ENCODE results near the gene UQCRH.
"Not testable (repeated sequence)": the region's sequence is repeated elsewhere in the genome, so short reads cannot be mapped to it uniquely, and the experiment has no call there.

UQCRH gene

GRCh38 chr1:46300673-46301405, 2.7 kb upstream of the UQCRH start:
- DNase-seq (ENCODE audit: low read depth in 2 of 2) = no peak

GRCh38 chr1:46301406-46301807, 2.1 kb upstream of the UQCRH start:
- DNase-seq (ENCODE audit: low read depth in 2 of 2) = no peak

GRCh38 chr1:46301808-46302640, 1.5 kb upstream of the UQCRH start:
- DNase-seq (ENCODE audit: low read depth in 2 of 2) = peak in 1 of 2 donors; percentile 16

- DNase-seq (ENCODE audit: low read depth in 2 of 2) = peak in 1 of 2 donors; percentile 16
These were observed 859 bp upstream of the UQCRH start for GRCh38 chr1:46302641-46303037.

- no peak for DNase-seq (ENCODE audit: low read depth in 2 of 2)
These were observed 401 bp downstream of the UQCRH start for GRCh38 chr1:46303872-46304326.

DNA sequence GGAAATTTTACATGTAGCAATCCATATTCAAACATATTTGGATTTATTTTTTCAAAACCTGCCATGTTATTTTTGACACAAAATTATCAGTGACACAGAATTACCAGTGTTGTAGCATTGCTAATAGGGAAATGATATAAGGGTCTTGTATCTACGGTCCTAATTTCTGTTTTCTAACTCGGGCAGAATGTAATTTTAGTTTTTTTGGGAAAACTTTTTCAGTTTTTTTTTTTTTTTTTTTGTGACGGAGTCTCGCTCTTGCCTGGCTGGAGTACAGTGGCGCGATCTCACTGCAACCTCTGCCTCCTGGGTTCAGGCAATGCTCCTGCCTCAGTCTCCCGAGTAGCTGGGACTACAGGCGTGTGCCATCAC, 2.6 kb downstream of the UQCRH start:
- no peak for DNase-seq (ENCODE audit: low read depth in 2 of 2)

- DNase-seq (ENCODE audit: low read depth in 2 of 2) = no peak
These were observed 6.1 kb downstream of the UQCRH start for GRCh38 chr1:46309401-46310159.

- no peak for DNase-seq (ENCODE audit: low read depth in 2 of 2)
These were observed 6.8 kb downstream of the UQCRH start for GRCh38 chr1:46310321-46310720.

DNA sequence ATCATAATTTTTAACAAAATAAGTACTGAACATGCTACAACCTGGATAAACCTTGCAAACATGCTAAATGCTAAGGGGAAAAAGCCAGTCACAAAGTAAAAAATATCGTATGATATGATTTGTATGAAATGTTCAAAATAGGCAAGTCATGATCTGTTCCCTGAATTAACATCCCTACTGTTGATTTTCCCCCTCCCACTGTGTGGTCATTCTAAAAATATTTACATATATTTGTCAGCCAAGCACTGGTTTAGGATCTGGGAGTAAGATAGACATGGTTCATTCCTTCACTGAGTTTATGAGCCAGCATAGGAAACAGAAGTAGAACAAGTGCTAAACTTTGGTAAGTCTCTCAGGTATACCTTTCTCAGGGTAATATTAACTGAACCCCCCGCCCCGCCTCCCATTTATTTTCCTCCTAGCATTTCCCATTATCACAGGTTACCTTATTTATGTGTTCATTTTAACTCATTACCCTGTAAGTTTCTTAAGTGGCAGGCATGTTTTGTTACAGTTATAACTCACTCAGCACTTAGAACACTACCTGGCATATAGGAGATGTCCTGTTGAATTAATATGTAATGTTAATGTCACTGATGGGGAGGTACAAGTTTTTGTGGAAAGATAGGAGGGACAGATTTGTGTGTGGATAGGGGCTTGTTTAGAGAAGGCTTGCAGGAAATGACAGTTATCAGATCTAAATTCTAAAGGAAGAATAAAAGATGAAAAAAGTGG, 12.3 kb downstream of the UQCRH start:
- DNase-seq (ENCODE audit: low read depth in 2 of 2) = no peak

DNA sequence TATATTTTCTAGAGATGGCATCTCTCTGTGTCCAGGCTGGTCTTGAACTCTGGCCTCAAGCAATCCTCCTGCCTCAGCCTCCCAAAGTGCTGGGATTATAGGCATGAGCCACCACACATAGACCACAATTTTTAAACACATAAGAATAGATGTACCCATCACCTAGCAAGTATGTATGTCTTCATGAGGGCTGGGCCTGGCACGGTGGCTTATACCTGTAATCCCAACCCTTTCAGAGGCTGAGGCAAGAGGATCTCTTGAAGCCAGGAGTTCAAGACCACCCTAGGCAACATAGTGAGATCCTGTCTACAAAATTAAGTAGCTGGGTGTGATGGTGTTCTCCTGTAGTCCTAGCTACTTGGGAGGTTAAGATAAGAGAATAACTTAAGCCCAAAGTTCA, 13.8 kb downstream of the UQCRH start:
- DNase-seq (ENCODE audit: low read depth in 2 of 2) = no peak

DNA sequence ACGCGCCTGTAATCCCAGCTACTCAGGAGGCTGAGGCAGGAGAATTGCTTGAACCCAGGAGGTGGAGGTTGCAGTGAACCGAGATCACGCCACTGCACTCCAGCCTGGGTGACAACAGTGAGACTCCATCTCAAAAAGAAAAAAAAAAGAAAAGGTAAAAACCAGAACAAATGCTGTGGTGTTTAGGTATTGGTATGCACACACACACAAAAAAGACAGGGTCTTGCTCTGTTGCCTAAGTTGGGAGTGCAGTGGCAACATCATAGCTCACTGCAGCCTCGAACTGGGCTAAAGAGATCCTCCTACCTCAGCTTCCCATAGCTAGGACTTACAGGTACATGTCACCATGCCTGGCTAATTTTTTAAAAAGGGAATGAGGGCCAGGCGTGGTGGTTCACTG, 15.8 kb downstream of the UQCRH start:
- DNase-seq (ENCODE audit: low read depth in 2 of 2) = not testable (repeated sequence)

GRCh38 chr1:46319960-46320914, 16.7 kb downstream of the UQCRH start:
- not testable (repeated sequence) for DNase-seq (ENCODE audit: low read depth in 2 of 2)

DNA sequence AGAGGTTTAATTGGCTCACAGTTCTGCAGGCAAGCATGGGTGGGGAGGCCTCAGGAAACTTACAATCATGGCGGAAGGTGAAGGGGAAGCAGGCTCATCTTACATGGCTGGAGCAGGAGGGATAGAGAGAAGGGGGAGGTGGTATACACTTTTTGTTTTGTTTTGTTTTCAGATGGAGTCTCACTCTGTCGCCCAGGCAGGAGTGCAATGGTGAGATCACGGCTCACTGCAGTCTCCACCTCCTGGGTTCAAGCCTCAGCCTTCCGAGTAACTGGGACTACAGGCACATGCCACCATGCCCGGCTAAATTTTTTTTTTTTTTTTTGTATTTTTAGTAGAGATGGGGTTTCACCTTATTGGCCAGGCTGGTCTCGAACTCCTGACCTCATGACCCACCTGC, 18.7 kb downstream of the UQCRH start:
- DNase-seq (ENCODE audit: low read depth in 2 of 2) = not testable (repeated sequence)

DNA sequence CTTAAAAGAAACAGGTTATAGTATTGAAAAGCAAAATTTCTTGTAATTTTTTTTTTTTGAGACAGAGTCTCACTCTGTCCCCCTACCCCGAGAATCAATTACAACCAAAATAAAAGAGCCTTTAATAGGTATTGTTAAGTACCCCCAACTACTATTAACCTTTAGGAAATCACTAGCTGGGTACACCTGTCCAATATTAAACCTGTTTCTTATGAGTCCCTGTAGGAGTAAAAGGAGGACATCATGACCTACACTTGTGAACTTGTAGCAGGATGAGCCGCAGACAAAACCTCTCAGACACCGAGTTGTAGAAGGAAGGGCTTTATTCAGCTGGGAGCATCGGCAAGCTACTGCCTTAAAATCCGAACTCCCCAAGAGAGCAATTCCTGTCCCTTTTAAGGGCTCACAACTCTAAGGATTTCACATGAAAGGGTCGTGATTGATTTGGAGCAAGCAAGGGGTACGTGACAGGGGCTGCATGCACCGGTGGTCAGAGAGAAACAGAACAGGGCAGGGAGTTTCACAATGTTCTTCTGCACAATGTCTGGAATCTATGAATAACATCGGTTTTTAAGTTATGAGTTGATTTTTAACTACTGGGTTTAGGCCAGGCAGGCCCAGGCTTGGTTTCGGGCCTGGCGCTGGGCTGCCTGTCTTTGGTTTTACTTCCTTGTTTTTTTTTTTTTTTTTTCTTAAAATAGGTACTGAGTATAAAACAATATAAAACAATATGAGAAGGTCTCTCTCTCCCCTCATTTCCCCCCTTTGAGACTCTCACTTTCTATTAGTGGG, 22.0 kb downstream of the UQCRH start:
- DNase-seq (ENCODE audit: low read depth in 2 of 2) = not testable (repeated sequence)

GRCh38 chr1:46328182-46328581, 24.7 kb downstream of the UQCRH start:
- DNase-seq (ENCODE audit: low read depth in 2 of 2) = not testable (repeated sequence)

- DNase-seq (ENCODE audit: low read depth in 2 of 2) = not testable (repeated sequence)
These were observed 26.3 kb downstream of the UQCRH start for GRCh38 chr1:46329807-46330206.

GRCh38 chr1:46330381-46330780, 26.9 kb downstream of the UQCRH start:
- not testable (repeated sequence) for DNase-seq (ENCODE audit: low read depth in 2 of 2)

GRCh38 chr1:46331786-46332540, 28.5 kb downstream of the UQCRH start:
- DNase-seq (ENCODE audit: low read depth in 2 of 2) = not testable (repeated sequence)

Data from stimulated activated CD8-positive, alpha-beta memory T cell treated with anti-CD3 and anti-CD28 coated beads, Interleukin-15, amount 100 ng/mL, for 4 hours (primary cell).